OCI-LY7 (cell line): ENCODE data around the gene KLF13. TPM values are rescaled to one million over a fixed set of nuclear protein-coding genes. Genes with fewer than 3 reads are reported as not detected.

Experiments used
- BruUV-seq: library from RNA; stranded (reverse); fragments of 400-500 nt; replicated peaks from 2 replicates; lab custom pipeline; 2021; lab: Mats Ljungman, UMichigan
- CTCF ChIA-PET: fragments of 300-600 bp; sonication (Branson Sonifier 250); formaldehyde crosslinking; loops from one replicate; lab custom pipeline; 2022; ENCODE audit warnings: antibody characterized with exemption; ENCODE audit not compliant: unreplicated experiment; lab: Charles Lee
- POLR2A ChIA-PET: fragments of 300-600 bp; sonication (Branson Sonifier 250); formaldehyde crosslinking; loops from one replicate; lab custom pipeline; 2022; ENCODE audit warnings: antibody characterized with exemption; lab: Charles Lee
- DNase-seq: peaks from one replicate; pipeline ENCODE4 v3.0.0-alpha.2; 2015; ENCODE audit warnings: low spot score
- H2AFZ ChIP-seq: fragments of 200-600 bp; sonication (generic), shearing (Covaris generic); 2 replicates; pipeline ENCODE4 v1.6.1; 2014; ENCODE audit warnings: mild to moderate bottlenecking, antibody characterized with exemption, low read length, moderate library complexity
- H3K27ac ChIP-seq: fragments of 200-600 bp; sonication (generic); 2 replicates; pipeline ENCODE4 v1.5.1; 2014; ENCODE audit warnings: mixed run types, low read depth, mild to moderate bottlenecking, moderate library complexity, low read length, inconsistent platforms; ENCODE audit not compliant: poor library complexity, severe bottlenecking
- H3K36me3 ChIP-seq: fragments of 200-600 bp; sonication (generic); 2 replicates; pipeline ENCODE4 v1.6.1; 2014; ENCODE audit warnings: mild to moderate bottlenecking, antibody characterized with exemption, low read length, moderate library complexity, mixed read lengths; ENCODE audit not compliant: insufficient read depth
- H3K4me1 ChIP-seq: fragments of 200-600 bp; sonication (generic); 2 replicates; pipeline ENCODE4 v1.5.1; 2014; ENCODE audit warnings: mild to moderate bottlenecking, low read length; ENCODE audit not compliant: insufficient read depth, poor library complexity, severe bottlenecking
- H3K4me2 ChIP-seq: fragments of 200-600 bp; sonication (generic); 2 replicates; pipeline ENCODE4 v1.6.1; 2014; ENCODE audit warnings: mild to moderate bottlenecking, low read length
- H3K4me3 ChIP-seq: fragments of 200-600 bp; sonication (generic); 2 replicates; pipeline ENCODE4 v1.5.1; 2014; ENCODE audit warnings: mild to moderate bottlenecking, low read depth, low read length; ENCODE audit not compliant: poor library complexity, severe bottlenecking
- H3K79me2 ChIP-seq: fragments of 200-600 bp; sonication (generic); 2 replicates; pipeline ENCODE4 v1.6.1; 2016; ENCODE audit warnings: low read depth, mild to moderate bottlenecking, low read length, moderate library complexity, mixed read lengths; ENCODE audit not compliant: insufficient read depth
- H3K9me2 ChIP-seq: fragments of 200-600 bp; sonication (generic); 2 replicates; pipeline ENCODE4 v1.6.1; 2016; ENCODE audit warnings: mild to moderate bottlenecking, low read length, mixed read lengths; ENCODE audit not compliant: insufficient read depth
- H3K9me3 ChIP-seq: fragments of 200-600 bp; sonication (generic); 2 replicates; pipeline ENCODE4 v1.6.1; 2014; ENCODE audit warnings: mild to moderate bottlenecking, mixed run types, low read length, mixed read lengths
- H4K20me1 ChIP-seq: fragments of 200-600 bp; sonication (generic); 2 replicates; pipeline ENCODE4 v1.6.1; 2014; ENCODE audit warnings: mild to moderate bottlenecking, antibody characterized with exemption, low read length, moderate library complexity, mixed read lengths; ENCODE audit not compliant: insufficient read depth
- CTCF ChIP-seq: fragments of 200-600 bp; sonication (generic); conservative IDR thresholded peaks from 2 replicates; pipeline ENCODE4 v1.5.1; 2014; ENCODE audit warnings: mild to moderate bottlenecking, antibody characterized with exemption, low read length, moderate library complexity, mixed read lengths
- EZH2phosphoT487 ChIP-seq: fragments of 200-600 bp; sonication (generic); IDR thresholded peaks from 2 replicates; pipeline ENCODE4 v1.6.1; 2018; ENCODE audit warnings: low read depth, borderline replicate concordance, mild to moderate bottlenecking, mixed run types, antibody characterized with exemption, low read length, moderate library complexity, mixed read lengths
- intact Hi-C: fragments of 100-400 bp; cut with micrococcal nuclease; formaldehyde crosslinking; loops from one replicate; pipeline ENCODE4 v1.10.0; 2022; ENCODE audit not compliant: unreplicated experiment
- total RNA-seq, 2 experiments: library from RNA; depleted of rRNA in 1 of 2; stranded (reverse); fragments of >200 nt in 1 of 2; shearing (Covaris generic) in 1 of 2; gene quantifications; 2 replicates each; pipeline ENCODE4 v1.2.3, GENCODE V29; 2014 to 2022

KLF13 gene
- total RNA-seq, 2 experiments from 2014 or later, result 63.2 to 64.6 TPM

- no peak for DNase-seq
- TF ChIP-seq CTCF, result no peak
- no peak for TF ChIP-seq EZH2phosphoT487
- Histone ChIP-seq H3K79me2 (no peaks in the 10 kb centered on the region), H3K4me3 (no peak overlapping the region), H3K36me3 (no peaks in the 10 kb centered on the region), H3K4me2 (no peak overlapping the region), H3K9me3 (peaks cover 35% of the 10 kb centered on the region; the same call in 1 of the 2 replicates), H3K9me2 (no peaks in the 10 kb centered on the region), H2AFZ (no peak overlapping the region), H3K27ac (no peak overlapping the region), H4K20me1 (no peaks in the 10 kb centered on the region), H3K4me1 (no peaks in the 10 kb centered on the region)
- ChIA-PET CTCF (no interaction called here), POLR2A (interaction anchor here (0.7 kb wide), 1 partner anchor 422 kb away, joined by 4 read pairs; no protein-coding TSS in a partner anchor)
- intact Hi-C loops, result loop anchor here (5.0 kb wide), 1 partner anchor 228 kb away; no protein-coding TSS in a partner anchor
- no TSS peak for BruUV-seq
Observed at GRCh38 chr15:31419820-31420219, 93.2 kb downstream of the KLF13 start.

GRCh38 chr15:31427411-31427810, 100.8 kb downstream of the KLF13 start:
- no peaks in the 10 kb centered on the region for H4K20me1 ChIP-seq
- no peaks in the 10 kb centered on the region for H3K79me2 ChIP-seq
- ChIA-PET POLR2A (interaction anchor here (1.0 kb wide), 1 partner anchor 30 kb away, joined by 3 read pairs; no protein-coding TSS in a partner anchor), CTCF (no interaction called here)
- intact Hi-C loops, result no loop called here
- H3K4me2 ChIP-seq, result no peak overlapping the region
- no peak overlapping the region for H3K4me3 ChIP-seq
- no peak for DNase-seq
- no peaks in the 10 kb centered on the region for H3K4me1 ChIP-seq
- no peak for TF ChIP-seq EZH2phosphoT487
- no peak for TF ChIP-seq CTCF
- H3K9me2 ChIP-seq, result no peaks in the 10 kb centered on the region
- H2AFZ ChIP-seq, result no peak overlapping the region
- no TSS peak for BruUV-seq
- no peak overlapping the region for H3K27ac ChIP-seq
- no peaks in the 10 kb centered on the region for H3K36me3 ChIP-seq
- H3K9me3 ChIP-seq, result peaks cover 11% of the 10 kb centered on the region; the same call in 1 of the 2 replicates

Other genes with a start within 250 kb of the KLF13 start
- gene TRPM1, start 225.1 kb upstream of the KLF13 start, total RNA-seq (2014; rRNA removed; shearing (Covaris generic)), result 0.13 TPM in 1 of 2 replicates, not detected in the other
- not detected in 2 replicates for gene TRPM1, start 225.1 kb upstream of the KLF13 start, total RNA-seq (2022)